ENCODE measurements around the gene SPNS3. TPM values are rescaled to one million over a fixed set of nuclear protein-coding genes. Genes with fewer than 3 reads are reported as not detected.

The SPNS3 gene, protein sequence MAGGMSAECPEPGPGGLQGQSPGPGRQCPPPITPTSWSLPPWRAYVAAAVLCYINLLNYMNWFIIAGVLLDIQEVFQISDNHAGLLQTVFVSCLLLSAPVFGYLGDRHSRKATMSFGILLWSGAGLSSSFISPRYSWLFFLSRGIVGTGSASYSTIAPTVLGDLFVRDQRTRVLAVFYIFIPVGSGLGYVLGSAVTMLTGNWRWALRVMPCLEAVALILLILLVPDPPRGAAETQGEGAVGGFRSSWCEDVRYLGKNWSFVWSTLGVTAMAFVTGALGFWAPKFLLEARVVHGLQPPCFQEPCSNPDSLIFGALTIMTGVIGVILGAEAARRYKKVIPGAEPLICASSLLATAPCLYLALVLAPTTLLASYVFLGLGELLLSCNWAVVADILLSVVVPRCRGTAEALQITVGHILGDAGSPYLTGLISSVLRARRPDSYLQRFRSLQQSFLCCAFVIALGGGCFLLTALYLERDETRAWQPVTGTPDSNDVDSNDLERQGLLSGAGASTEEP
- total RNA-seq: not detected

DNA sequence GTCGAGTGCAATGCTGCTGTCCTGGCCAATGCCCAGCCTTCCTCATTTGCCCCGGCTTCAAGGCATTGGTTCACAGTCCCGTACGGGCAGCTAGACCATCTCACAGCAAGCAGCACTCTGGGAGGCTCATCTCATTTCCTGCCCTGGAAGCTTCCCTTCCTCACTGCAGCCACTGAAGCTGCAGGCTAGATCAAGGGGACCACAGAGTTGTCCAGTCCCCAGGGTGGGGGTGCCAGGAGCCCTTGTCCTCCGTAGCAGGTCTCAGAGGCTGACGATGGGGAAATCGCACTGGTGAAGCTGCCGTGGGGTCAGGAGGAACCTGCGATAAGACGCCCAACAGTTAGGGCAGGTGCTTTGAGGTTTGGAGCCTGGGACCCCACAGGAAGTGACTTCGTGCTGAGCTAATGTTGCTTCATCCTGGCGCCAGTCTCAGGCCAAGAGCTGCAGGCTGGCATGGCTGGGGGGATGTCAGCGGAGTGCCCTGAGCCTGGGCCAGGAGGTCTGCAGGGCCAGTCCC is at the start of gene SPNS3:
TSS of gene SPNS3 (plus strand) at position 426 of the 517 bp plus-strand sequence. CDS start at position 454, 28 bp downstream.
- Histone ChIP-seq H3K27ac (ENCODE audit: low read depth, low read length) (no peak within 1 kb of the TSS), H3K4me1 (ENCODE audit: control insufficient read depth in 3 of 3, insufficient read depth in 3 of 3, low read length in 3 of 3) (peaks cover 0 to 4% (median 0%) of the 10 kb centered on the region in 3 donors), H3K4me3 (ENCODE audit: low read length in 3 of 3) (no peak within 1 kb of the TSS), H3K36me3 (ENCODE audit: control insufficient read depth in 3 of 3, insufficient read depth in 3 of 3, low read length in 3 of 3) (no peaks in the 10 kb centered on the region), H3K9me3 (ENCODE audit: control insufficient read depth in 3 of 3, low read length in 3 of 3) (no peaks in the 10 kb centered on the region), H3K27me3 (ENCODE audit: control insufficient read depth in 3 of 3, insufficient read depth in 3 of 3, low read length in 3 of 3) (peaks cover 3 to 7% (median 5%) of the 10 kb centered on the region in 3 donors), H3K9ac (ENCODE audit: low read depth in 1 of 3, low read length in 3 of 3) (no peak within 1 kb of the TSS)

DNA sequence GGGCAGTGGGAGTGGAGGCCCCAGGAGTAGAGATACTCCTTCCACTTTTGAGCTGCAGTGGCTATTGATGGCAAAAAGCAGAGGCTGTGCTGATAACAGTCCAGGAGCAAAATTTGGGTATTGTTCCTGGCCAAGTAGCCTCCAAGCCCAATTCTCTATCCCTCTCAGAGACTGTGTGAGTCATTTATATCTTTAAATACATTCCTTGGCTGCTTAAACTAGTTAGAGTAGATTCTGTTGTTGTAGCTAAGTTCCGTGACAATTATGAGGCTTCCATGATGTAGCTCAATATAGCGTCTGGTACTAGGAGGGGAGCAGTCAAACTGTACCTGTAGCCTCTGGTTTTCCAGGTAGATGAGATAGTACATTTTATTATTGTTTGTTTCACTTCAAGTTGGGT is 47.3 kb upstream of the SPNS3 start:
- Histone ChIP-seq H3K27me3 (ENCODE audit: control insufficient read depth in 3 of 3, insufficient read depth in 3 of 3, low read length in 3 of 3) (no peaks in the 10 kb centered on the region), H3K9me3 (ENCODE audit: control insufficient read depth in 3 of 3, low read length in 3 of 3) (no peaks in the 10 kb centered on the region), H3K4me1 (ENCODE audit: control insufficient read depth in 3 of 3, insufficient read depth in 3 of 3, low read length in 3 of 3) (peaks cover 0 to 3% (median 2%) of the 10 kb centered on the region in 3 donors), H3K4me3 (ENCODE audit: low read length in 3 of 3) (no peak overlapping the region), H3K9ac (ENCODE audit: low read depth in 1 of 3, low read length in 3 of 3) (no peak overlapping the region), H3K36me3 (ENCODE audit: control insufficient read depth in 3 of 3, insufficient read depth in 3 of 3, low read length in 3 of 3) (no peaks in the 10 kb centered on the region), H3K27ac (ENCODE audit: low read depth, low read length) (no peak overlapping the region)

DNA sequence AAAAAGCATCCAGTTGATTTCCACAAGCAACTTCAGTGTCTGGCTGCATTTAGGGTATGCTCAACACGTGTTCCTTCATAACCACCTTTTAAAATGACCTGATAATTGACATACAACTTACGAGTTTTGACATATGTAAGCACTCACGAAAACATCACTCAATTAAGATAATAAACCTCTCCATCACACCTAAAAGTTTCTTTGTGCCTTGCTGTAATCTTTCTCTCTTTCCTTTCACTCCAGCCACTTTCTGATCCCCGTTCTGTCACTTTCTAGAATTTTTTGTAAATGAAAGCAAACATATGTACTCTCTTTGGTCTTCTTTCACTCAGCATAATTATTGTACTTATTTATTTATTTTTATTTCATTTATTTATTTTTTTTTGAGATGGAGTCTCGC is 46.6 kb upstream of the SPNS3 start:
- H3K36me3 ChIP-seq (ENCODE audit: control insufficient read depth in 3 of 3, insufficient read depth in 3 of 3, low read length in 3 of 3): no peaks in the 10 kb centered on the region
- H3K4me1 ChIP-seq (ENCODE audit: control insufficient read depth in 3 of 3, insufficient read depth in 3 of 3, low read length in 3 of 3): no peaks in the 10 kb centered on the region
- no peak overlapping the region for H3K27ac ChIP-seq (ENCODE audit: low read depth, low read length)
- H3K9me3 ChIP-seq (ENCODE audit: control insufficient read depth in 3 of 3, low read length in 3 of 3): no peaks in the 10 kb centered on the region
- no peak overlapping the region for H3K4me3 ChIP-seq (ENCODE audit: low read length in 3 of 3)
- H3K27me3 ChIP-seq (ENCODE audit: control insufficient read depth in 3 of 3, insufficient read depth in 3 of 3, low read length in 3 of 3): no peaks in the 10 kb centered on the region
- H3K9ac ChIP-seq (ENCODE audit: low read depth in 1 of 3, low read length in 3 of 3): no peak overlapping the region

DNA sequence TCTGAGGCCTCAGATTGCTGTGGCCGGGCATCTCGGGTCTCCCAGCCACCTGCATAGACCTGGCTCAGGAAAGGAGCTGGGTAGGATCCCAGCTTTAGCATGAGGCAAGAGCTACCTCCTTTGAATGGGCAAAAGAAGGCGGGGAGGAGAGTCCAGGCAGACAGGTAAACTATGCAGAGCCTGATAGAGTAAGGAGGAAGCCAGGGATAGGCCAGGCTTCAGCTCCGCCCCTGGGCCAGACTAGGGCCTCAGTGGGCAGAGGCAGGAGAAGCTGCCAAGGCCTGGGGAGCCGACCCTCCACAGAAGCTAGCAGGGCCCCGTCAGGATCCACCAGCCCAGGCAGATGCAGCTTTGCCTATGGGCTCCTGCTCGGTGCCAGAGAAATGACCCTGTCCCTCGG is 44.7 kb upstream of the SPNS3 start:
- Histone ChIP-seq H3K9me3 (ENCODE audit: control insufficient read depth in 3 of 3, low read length in 3 of 3) (no peaks in the 10 kb centered on the region), H3K9ac (ENCODE audit: low read depth in 1 of 3, low read length in 3 of 3) (no peak overlapping the region), H3K36me3 (ENCODE audit: control insufficient read depth in 3 of 3, insufficient read depth in 3 of 3, low read length in 3 of 3) (no peaks in the 10 kb centered on the region), H3K4me1 (ENCODE audit: control insufficient read depth in 3 of 3, insufficient read depth in 3 of 3, low read length in 3 of 3) (no peaks in the 10 kb centered on the region), H3K27ac (ENCODE audit: low read depth, low read length) (no peak overlapping the region), H3K4me3 (ENCODE audit: low read length in 3 of 3) (no peak overlapping the region), H3K27me3 (ENCODE audit: control insufficient read depth in 3 of 3, insufficient read depth in 3 of 3, low read length in 3 of 3) (no peaks in the 10 kb centered on the region)

DNA sequence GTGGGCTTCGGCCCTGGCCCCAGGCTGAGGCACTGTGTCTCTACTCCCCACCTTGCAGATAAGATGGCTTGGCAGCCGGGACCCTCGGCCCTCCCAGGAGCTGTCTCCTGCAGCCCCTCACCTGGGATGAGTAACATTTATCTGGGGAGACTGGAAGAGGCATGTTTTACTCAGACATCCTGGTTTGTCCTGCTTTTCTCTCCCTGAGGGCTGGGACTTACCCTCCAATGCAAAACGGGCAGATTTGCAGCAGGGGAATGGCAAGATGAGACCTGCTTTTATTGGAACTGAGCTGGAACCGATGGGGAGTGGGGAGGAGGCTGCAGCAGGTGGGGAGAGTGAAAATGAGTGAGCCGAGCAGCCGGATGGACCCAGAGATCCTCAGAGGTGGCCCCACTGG is 39.9 kb upstream of the SPNS3 start:
- H3K9ac ChIP-seq (ENCODE audit: low read depth in 1 of 3, low read length in 3 of 3): no peak overlapping the region
- no peaks in the 10 kb centered on the region for H3K36me3 ChIP-seq (ENCODE audit: control insufficient read depth in 3 of 3, insufficient read depth in 3 of 3, low read length in 3 of 3)

DNA sequence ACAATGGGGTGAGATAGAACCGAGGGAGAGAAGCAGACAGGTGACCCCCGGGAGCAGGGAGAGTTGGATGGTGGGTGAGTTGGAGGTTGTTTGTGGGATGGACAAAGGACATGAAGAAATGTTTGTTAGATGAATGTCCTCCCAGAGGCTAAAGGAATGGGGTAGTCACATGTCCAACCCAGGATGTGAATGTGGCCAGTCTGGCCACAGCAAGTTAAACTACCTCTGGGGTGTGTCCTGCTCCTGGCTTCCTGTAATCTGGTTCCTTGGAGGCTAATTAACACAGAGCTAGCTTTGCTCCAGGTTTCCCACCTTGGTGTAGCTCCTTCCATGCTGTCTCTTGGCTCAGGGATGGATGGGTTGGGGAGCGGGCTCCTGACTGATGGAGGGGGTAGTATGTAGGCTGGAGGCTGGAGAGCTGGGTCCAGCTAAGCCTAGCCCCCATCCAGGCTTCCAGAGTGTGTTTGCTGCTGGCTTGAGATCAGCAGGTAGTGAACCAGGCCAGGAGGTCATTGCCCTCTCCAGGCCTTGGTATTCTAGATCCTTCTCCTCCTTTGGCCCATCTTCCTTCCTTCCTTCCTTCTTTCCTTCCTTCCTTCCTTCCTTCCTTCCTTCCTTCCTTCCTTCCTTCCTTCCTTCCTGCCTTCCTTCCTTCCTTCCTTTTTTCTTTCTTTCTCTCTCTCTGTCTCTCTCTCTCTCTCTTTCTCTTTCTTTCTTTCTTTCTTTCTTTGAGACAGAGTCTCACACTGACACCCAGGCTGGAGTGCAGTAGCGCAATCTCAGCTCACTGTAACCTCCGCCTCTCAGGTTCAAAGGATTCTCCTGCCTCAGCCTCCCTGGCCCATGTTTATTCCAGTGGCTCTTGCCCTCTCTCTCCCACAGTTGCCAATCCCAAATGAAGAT is 39.3 kb upstream of the SPNS3 start:
- H3K4me3 ChIP-seq (ENCODE audit: low read length in 3 of 3): no peak overlapping the region
- H3K9ac ChIP-seq (ENCODE audit: low read depth in 1 of 3, low read length in 3 of 3): no peak overlapping the region
- H3K4me1 ChIP-seq (ENCODE audit: control insufficient read depth in 3 of 3, insufficient read depth in 3 of 3, low read length in 3 of 3): no peaks in the 10 kb centered on the region
- H3K9me3 ChIP-seq (ENCODE audit: control insufficient read depth in 3 of 3, low read length in 3 of 3): no peaks in the 10 kb centered on the region
- H3K27ac ChIP-seq (ENCODE audit: low read depth, low read length): no peak overlapping the region
- H3K27me3 ChIP-seq (ENCODE audit: control insufficient read depth in 3 of 3, insufficient read depth in 3 of 3, low read length in 3 of 3): no peaks in the 10 kb centered on the region
- H3K36me3 ChIP-seq (ENCODE audit: control insufficient read depth in 3 of 3, insufficient read depth in 3 of 3, low read length in 3 of 3): no peaks in the 10 kb centered on the region

More for the DNA sequence above, 39.9 kb upstream of the SPNS3 start:
- Histone ChIP-seq H3K9me3 (ENCODE audit: control insufficient read depth in 3 of 3, low read length in 3 of 3) (no peaks in the 10 kb centered on the region), H3K27me3 (ENCODE audit: control insufficient read depth in 3 of 3, insufficient read depth in 3 of 3, low read length in 3 of 3) (no peaks in the 10 kb centered on the region), H3K27ac (ENCODE audit: low read depth, low read length) (no peak overlapping the region), H3K4me1 (ENCODE audit: control insufficient read depth in 3 of 3, insufficient read depth in 3 of 3, low read length in 3 of 3) (no peaks in the 10 kb centered on the region), H3K4me3 (ENCODE audit: low read length in 3 of 3) (no peak overlapping the region)

DNA sequence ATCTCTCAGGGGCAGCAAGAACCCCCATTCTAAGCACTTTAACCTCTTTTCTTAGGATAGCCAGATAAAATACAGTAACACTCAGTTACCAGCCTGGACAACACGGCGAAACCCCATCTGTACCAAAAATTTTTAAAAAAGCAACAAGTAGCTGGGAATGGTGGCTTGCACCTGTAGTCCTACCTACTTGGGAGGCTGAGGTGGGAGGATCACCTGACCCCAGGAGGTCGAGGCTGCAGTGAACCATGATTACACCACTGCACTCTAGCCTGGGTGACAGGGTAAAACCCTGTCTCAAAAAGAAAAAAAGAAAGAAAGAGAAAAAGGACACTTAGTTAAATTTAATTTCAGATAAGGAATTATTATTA is 38.6 kb upstream of the SPNS3 start:
- Histone ChIP-seq H3K27ac (ENCODE audit: low read depth, low read length) (no peak overlapping the region), H3K4me3 (ENCODE audit: low read length in 3 of 3) (no peak overlapping the region), H3K9ac (ENCODE audit: low read depth in 1 of 3, low read length in 3 of 3) (no peak overlapping the region), H3K9me3 (ENCODE audit: control insufficient read depth in 3 of 3, low read length in 3 of 3) (no peaks in the 10 kb centered on the region), H3K27me3 (ENCODE audit: control insufficient read depth in 3 of 3, insufficient read depth in 3 of 3, low read length in 3 of 3) (no peaks in the 10 kb centered on the region), H3K4me1 (ENCODE audit: control insufficient read depth in 3 of 3, insufficient read depth in 3 of 3, low read length in 3 of 3) (no peaks in the 10 kb centered on the region), H3K36me3 (ENCODE audit: control insufficient read depth in 3 of 3, insufficient read depth in 3 of 3, low read length in 3 of 3) (no peaks in the 10 kb centered on the region)

DNA sequence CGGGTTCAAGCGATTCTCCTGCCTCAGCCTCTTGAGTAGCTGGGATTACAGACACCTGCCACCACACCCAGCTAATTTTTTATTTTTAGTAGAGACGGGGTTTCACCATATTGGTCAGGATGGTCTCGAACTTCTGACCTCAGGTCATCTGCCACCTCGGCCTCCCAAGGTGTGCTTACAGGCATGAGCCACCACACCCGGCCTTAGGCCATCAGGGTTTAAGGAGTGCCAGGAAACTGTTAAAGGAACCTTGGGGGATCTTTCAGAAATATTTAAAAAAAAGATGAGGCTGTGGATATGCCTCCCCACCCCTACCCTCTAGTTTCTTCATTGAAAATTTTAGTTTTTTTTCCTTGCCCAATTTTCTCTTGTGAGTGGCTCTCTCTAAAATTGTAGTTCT is 35.9 kb upstream of the SPNS3 start:
- no peak overlapping the region for H3K9ac ChIP-seq (ENCODE audit: low read depth in 1 of 3, low read length in 3 of 3)
- no peaks in the 10 kb centered on the region for H3K27me3 ChIP-seq (ENCODE audit: control insufficient read depth in 3 of 3, insufficient read depth in 3 of 3, low read length in 3 of 3)
- no peak overlapping the region for H3K27ac ChIP-seq (ENCODE audit: low read depth, low read length)
- H3K36me3 ChIP-seq (ENCODE audit: control insufficient read depth in 3 of 3, insufficient read depth in 3 of 3, low read length in 3 of 3): no peaks in the 10 kb centered on the region
- H3K9me3 ChIP-seq (ENCODE audit: control insufficient read depth in 3 of 3, low read length in 3 of 3): no peaks in the 10 kb centered on the region
- no peak overlapping the region for H3K4me3 ChIP-seq (ENCODE audit: low read length in 3 of 3)
- no peaks in the 10 kb centered on the region for H3K4me1 ChIP-seq (ENCODE audit: control insufficient read depth in 3 of 3, insufficient read depth in 3 of 3, low read length in 3 of 3)

DNA sequence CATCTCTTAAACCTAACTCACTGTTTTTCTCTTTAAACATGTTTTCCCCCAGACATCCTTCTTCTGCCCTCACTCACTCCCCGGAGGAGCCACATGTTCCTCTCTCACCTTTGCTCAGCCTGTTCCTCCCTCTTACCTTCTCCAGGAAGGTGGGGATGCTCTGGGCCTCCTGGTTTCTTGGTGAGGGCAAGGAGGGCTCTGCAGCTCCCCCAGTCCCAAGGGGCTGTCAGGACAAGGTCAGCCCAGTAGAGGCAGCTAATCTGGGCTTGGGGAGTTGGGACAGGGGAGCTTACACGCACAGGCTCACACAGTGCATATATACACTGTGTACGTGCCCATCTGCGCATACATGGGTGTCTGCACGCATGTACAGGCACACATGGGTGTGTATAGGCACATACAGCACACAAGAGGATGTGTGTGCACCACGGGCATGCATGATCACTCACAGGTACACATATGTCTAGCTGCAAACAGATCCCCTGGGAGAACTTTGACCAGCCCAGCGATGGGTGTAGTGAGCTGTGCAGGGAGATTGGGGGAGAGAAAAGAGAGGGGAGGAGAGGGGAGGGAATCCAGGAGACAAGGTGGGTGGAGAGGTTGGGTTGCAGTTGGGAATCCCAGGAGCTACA is 28.6 kb upstream of the SPNS3 start:
- Histone ChIP-seq H3K27ac (ENCODE audit: low read depth, low read length) (no peak overlapping the region), H3K4me3 (ENCODE audit: low read length in 3 of 3) (no peak overlapping the region), H3K36me3 (ENCODE audit: control insufficient read depth in 3 of 3, insufficient read depth in 3 of 3, low read length in 3 of 3) (no peaks in the 10 kb centered on the region), H3K4me1 (ENCODE audit: control insufficient read depth in 3 of 3, insufficient read depth in 3 of 3, low read length in 3 of 3) (peaks cover 0 to 5% (median 2%) of the 10 kb centered on the region in 3 donors), H3K9me3 (ENCODE audit: control insufficient read depth in 3 of 3, low read length in 3 of 3) (no peaks in the 10 kb centered on the region), H3K9ac (ENCODE audit: low read depth in 1 of 3, low read length in 3 of 3) (no peak overlapping the region), H3K27me3 (ENCODE audit: control insufficient read depth in 3 of 3, insufficient read depth in 3 of 3, low read length in 3 of 3) (no peaks in the 10 kb centered on the region)
